SH-SY5Y (cell line): Measurements from ENCODE around the gene ABCB7.

Experiments used
- GATA2 ChIP-seq: IDR thresholded peaks from 2 replicates; pipeline ENCODE4 v1.6.1; 2011; ENCODE audit warnings: mild to moderate bottlenecking, low read depth, low read length
- GATA3 ChIP-seq: IDR thresholded peaks from 2 replicates; pipeline ENCODE4 v1.6.1; 2011; ENCODE audit warnings: low read depth, mild to moderate bottlenecking, low read length, moderate library complexity

DNA sequence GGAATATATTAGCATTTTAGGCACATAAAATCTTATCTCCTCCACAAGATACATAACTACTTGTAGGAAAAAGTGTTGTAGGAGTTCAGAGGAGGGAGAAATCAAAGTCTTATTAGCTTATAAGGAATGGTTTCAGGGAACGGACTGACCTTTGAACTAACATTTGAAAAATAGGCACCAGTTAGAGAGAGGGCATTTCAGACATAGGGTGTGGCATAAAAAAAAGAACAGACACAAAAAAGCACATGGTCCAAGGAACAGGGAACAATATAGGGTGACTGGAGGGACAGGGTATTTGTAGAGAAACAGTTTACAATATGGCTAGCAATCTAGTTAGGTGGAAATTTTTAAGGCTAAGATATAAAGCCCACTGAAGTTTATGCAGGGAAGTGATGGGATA, 6.4 kb downstream of the ABCB7 start:
- TF ChIP-seq GATA2, result no peak
- no peak for TF ChIP-seq GATA3
